HG03521 (cell line): ENCODE data around the gene NCAM1.

Experiments
- ATAC-seq: cut with Tn5 transposase; IDR thresholded peaks from one replicate; pipeline ENCODE4 v1.9.1; 2021; ENCODE audit warnings: mild to moderate bottlenecking, moderate library complexity; ENCODE audit not compliant: unreplicated experiment

NCAM1 gene

GRCh38 chr11:112967082-112967481 is 5.9 kb downstream of the NCAM1 start:
- ATAC-seq, result no peak

GRCh38 chr11:112968941-112969713 is 7.9 kb downstream of the NCAM1 start:
- no peak for ATAC-seq

- no peak for ATAC-seq
Measured at GRCh38 chr11:112971195-112971594, 10.0 kb downstream of the NCAM1 start.

- no peak for ATAC-seq
Measured at GRCh38 chr11:112971827-112972226, 10.6 kb downstream of the NCAM1 start.

- no peak for ATAC-seq
Measured at GRCh38 chr11:112972399-112973145, 11.4 kb downstream of the NCAM1 start.

GRCh38 chr11:112975051-112975450 is 13.8 kb downstream of the NCAM1 start:
- no peak for ATAC-seq

GRCh38 chr11:112975493-112975892 is 14.3 kb downstream of the NCAM1 start:
- ATAC-seq, result no peak

- no peak for ATAC-seq
Measured at GRCh38 chr11:112977755-112978154, 16.5 kb downstream of the NCAM1 start.

- ATAC-seq, result no peak
Measured at GRCh38 chr11:112983887-112984286, 22.7 kb downstream of the NCAM1 start.

- no peak for ATAC-seq
Measured at GRCh38 chr11:112989198-112989597, 28.0 kb downstream of the NCAM1 start.

- no peak for ATAC-seq
Measured at GRCh38 chr11:112993808-112994207, 32.6 kb downstream of the NCAM1 start.

- ATAC-seq, result no peak
Measured at GRCh38 chr11:112995423-112996090, 34.3 kb downstream of the NCAM1 start.

- no peak for ATAC-seq
Measured at GRCh38 chr11:112996994-112997393, 35.8 kb downstream of the NCAM1 start.

- ATAC-seq, result no peak
Measured at GRCh38 chr11:112997857-112998466, 36.7 kb downstream of the NCAM1 start.

GRCh38 chr11:112999520-112999919 is 38.3 kb downstream of the NCAM1 start:
- no peak for ATAC-seq

- no peak for ATAC-seq
Measured at GRCh38 chr11:113001709-113002108, 40.5 kb downstream of the NCAM1 start.

- ATAC-seq, result no peak
Measured at GRCh38 chr11:113006896-113007445, 45.8 kb downstream of the NCAM1 start.

- ATAC-seq, result no peak
Measured at GRCh38 chr11:113014262-113015097, 53.3 kb downstream of the NCAM1 start.

GRCh38 chr11:113015098-113015455 is 53.9 kb downstream of the NCAM1 start:
- no peak for ATAC-seq

GRCh38 chr11:113016905-113017304 is 55.7 kb downstream of the NCAM1 start:
- ATAC-seq, result no peak
